ENCODE measurements around the gene B4GALT2.

Gene B4GALT2

GRCh38 chr1:44034976-44035716 lies 56.1 kb downstream of the B4GALT2 start:
- Histone ChIP-seq H3K9me3 (no peaks in the 10 kb centered on the region), H3K27me3 (no peaks in the 10 kb centered on the region), H3K27ac (peak overlapping the region; percentile 71 to 76), H3K4me1 (peaks cover 9 to 44% (median 31%) of the 10 kb centered on the region in 4 donors), H3K4me3 (no peak overlapping the region), H3K36me3 (no peaks in the 10 kb centered on the region)
- peak in 1 of 2 donors; percentile 55 for DNase-seq
- TF ChIP-seq, protein P1, sequence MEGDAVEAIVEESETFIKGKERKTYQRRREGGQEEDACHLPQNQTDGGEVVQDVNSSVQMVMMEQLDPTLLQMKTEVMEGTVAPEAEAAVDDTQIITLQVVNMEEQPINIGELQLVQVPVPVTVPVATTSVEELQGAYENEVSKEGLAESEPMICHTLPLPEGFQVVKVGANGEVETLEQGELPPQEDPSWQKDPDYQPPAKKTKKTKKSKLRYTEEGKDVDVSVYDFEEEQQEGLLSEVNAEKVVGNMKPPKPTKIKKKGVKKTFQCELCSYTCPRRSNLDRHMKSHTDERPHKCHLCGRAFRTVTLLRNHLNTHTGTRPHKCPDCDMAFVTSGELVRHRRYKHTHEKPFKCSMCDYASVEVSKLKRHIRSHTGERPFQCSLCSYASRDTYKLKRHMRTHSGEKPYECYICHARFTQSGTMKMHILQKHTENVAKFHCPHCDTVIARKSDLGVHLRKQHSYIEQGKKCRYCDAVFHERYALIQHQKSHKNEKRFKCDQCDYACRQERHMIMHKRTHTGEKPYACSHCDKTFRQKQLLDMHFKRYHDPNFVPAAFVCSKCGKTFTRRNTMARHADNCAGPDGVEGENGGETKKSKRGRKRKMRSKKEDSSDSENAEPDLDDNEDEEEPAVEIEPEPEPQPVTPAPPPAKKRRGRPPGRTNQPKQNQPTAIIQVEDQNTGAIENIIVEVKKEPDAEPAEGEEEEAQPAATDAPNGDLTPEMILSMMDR (IDR thresholded peaks at IDR 0.05) = no peak
- intact Hi-C loops (cut with DNase I; ENCODE audit: low total_unique reads) = loop anchor here (5.0 to 10.0 kb wide), 3 partner anchors 33 to 273 kb away; partner anchors contain the start of gene IPO13

GRCh38 chr1:44035726-44036408 lies 56.9 kb downstream of the B4GALT2 start:
- H3K4me1 ChIP-seq = peaks cover 9 to 44% (median 31%) of the 10 kb centered on the region in 4 donors
- H3K27me3 ChIP-seq = no peaks in the 10 kb centered on the region
- no peaks in the 10 kb centered on the region for H3K36me3 ChIP-seq
- H3K27ac ChIP-seq = peak overlapping the region; percentile 71 to 76
- DNase-seq = peak in 1 of 2 donors; percentile 78
- TF ChIP-seq, protein P1 (IDR thresholded peaks at IDR 0.05) = no peak
- no peaks in the 10 kb centered on the region for H3K9me3 ChIP-seq
- no peak overlapping the region for H3K4me3 ChIP-seq
- intact Hi-C loops (cut with DNase I; ENCODE audit: low total_unique reads) = loop anchor here (5.0 to 10.0 kb wide), 3 partner anchors 34 to 274 kb away; partner anchors contain the start of gene IPO13

GRCh38 chr1:44036409-44037139 lies 57.6 kb downstream of the B4GALT2 start:
- no peak overlapping the region for H3K4me3 ChIP-seq
- intact Hi-C loops (cut with DNase I; ENCODE audit: low total_unique reads) = loop anchor here (5.0 to 10.0 kb wide), 3 partner anchors 34 to 274 kb away; partner anchors contain the start of gene IPO13
- no peaks in the 10 kb centered on the region for H3K9me3 ChIP-seq
- TF ChIP-seq, protein P1 (IDR thresholded peaks at IDR 0.05) = peak; percentile 80 to 90
- H3K27me3 ChIP-seq = no peaks in the 10 kb centered on the region
- no peaks in the 10 kb centered on the region for H3K36me3 ChIP-seq
- peaks cover 9 to 37% (median 29%) of the 10 kb centered on the region in 4 donors for H3K4me1 ChIP-seq
- peak; percentile 67 to 79 for DNase-seq
- H3K27ac ChIP-seq = peak overlapping the region; percentile 71 to 76

- intact Hi-C loops (cut with DNase I; ENCODE audit: low total_unique reads) = loop anchor here (5.0 to 10.0 kb wide), 3 partner anchors 35 to 275 kb away; partner anchors contain the start of gene IPO13
- TF ChIP-seq, protein P1 (IDR thresholded peaks at IDR 0.05) = no peak
- no peaks in the 10 kb centered on the region for H3K9me3 ChIP-seq
- no peaks in the 10 kb centered on the region for H3K27me3 ChIP-seq
- peaks cover 9 to 32% (median 24%) of the 10 kb centered on the region in 4 donors for H3K4me1 ChIP-seq
- no peak overlapping the region for H3K4me3 ChIP-seq
- H3K36me3 ChIP-seq = no peaks in the 10 kb centered on the region
- no peak overlapping the region for H3K27ac ChIP-seq
- peak in 1 of 2 donors; percentile 25 for DNase-seq
Observed at GRCh38 chr1:44037154-44037553, 58.1 kb downstream of the B4GALT2 start.
